Stimulated activated naive CD8-positive, alpha-beta T cell treated with anti-CD3 and anti-CD28 coated beads, Interleukin-15, amount 100 ng/mL, for 72 hours (primary cell): ENCODE results near the gene HDGFL3.
A peak's percentile ranks its signal among the peaks of the same experiment; 100 is the strongest.

Source experiments
- ATAC-seq: fragments of 150-1000 bp; cut with Tn5 transposase; 2 replicates; pipeline ENCODE4 v1.10.0; 2021; ENCODE audit warnings: mild to moderate bottlenecking, moderate library complexity
- DNase-seq, 2 donors: peaks; one replicate each; pipeline ENCODE4 v3.0.0; 2021 to 2022
- H3K27ac Mint-ChIP-seq, 2 donors: one replicate each; pipeline ENCODE4 v1.8.0; 2022; ENCODE audit warnings: mild to moderate bottlenecking in 2 of 2, mixed read lengths in 2 of 2, moderate library complexity in 2 of 2
- H3K27me3 Mint-ChIP-seq: one replicate; pipeline ENCODE4 v1.8.0; 2022; ENCODE audit warnings: mixed read lengths
- H3K4me1 Mint-ChIP-seq: one replicate; pipeline ENCODE4 v1.8.0; 2022; ENCODE audit warnings: mild to moderate bottlenecking, mixed read lengths
- H3K4me3 Mint-ChIP-seq, 2 donors: one replicate each; pipeline ENCODE4 v1.8.0; 2022; ENCODE audit warnings: mild to moderate bottlenecking in 2 of 2, mixed read lengths in 2 of 2, moderate library complexity in 1 of 2
- H3K9me3 Mint-ChIP-seq, 2 donors: one replicate each; pipeline ENCODE4 v1.8.0; 2022; ENCODE audit warnings: mixed read lengths in 2 of 2

Gene HDGFL3

DNA sequence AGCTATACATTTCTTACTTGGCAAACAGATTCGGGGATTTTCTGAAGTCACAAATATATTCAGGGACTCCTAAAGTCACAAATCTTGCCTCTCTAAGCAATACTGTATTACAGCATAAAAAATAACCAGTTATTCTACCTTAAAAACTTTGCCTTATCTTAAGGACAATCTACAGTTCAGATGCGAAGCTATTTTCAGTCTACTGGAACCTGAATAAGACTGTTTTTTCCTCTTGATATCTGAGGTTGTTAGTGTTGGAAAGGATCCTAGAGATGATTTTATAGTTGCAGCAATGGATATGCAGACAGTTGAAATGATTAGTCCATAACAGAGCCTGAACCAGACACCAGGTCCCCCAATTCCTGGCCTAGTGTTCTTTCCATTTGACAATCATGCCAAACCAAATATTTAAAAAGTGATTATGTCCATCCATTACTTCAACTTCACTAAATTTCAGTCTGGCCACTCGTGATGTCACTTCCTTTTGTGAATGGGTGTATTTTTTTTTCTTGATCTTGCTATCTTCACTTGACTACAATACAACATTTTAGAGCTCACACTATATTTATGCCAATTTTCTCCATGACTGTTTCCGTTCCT, 1.8 kb downstream of the HDGFL3 start:
- peak overlapping the region; percentile 90 to 94 for H3K4me3 Mint-ChIP-seq
- peaks cover 51% of the 10 kb centered on the region for H3K27me3 Mint-ChIP-seq
- ATAC-seq (no peak), DNase-seq (no peak)
- peaks cover 16% of the 10 kb centered on the region for H3K4me1 Mint-ChIP-seq
- H3K27ac Mint-ChIP-seq = peak overlapping the region in 1 of 2 donors; percentile 93
- H3K9me3 Mint-ChIP-seq = no peaks in the 10 kb centered on the region

DNA sequence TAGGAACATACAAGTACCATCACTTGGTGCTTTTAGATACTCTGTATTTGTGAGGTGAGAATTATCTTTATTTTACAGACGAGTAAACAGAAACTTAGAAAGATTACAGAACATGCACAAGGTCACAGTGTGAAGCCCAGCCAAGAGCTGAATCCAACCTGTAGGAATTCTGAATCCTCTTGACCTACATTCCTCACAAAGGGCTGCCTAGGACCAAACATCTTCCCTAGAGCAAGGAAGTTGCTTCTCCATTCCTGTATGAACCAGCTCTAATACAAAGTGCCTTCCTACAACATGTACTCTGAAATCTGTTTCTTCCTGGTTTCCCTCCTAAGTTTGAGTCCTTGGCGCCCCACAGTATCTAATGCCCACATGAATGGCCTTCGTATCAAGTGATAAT, 2.9 kb downstream of the HDGFL3 start:
- no peak overlapping the region for H3K27ac Mint-ChIP-seq
- DNase-seq = no peak
- H3K9me3 Mint-ChIP-seq = no peaks in the 10 kb centered on the region
- H3K4me3 Mint-ChIP-seq = peak overlapping the region in 1 of 2 donors; percentile 44
- no peak for ATAC-seq
- H3K27me3 Mint-ChIP-seq = peaks cover 51% of the 10 kb centered on the region
- H3K4me1 Mint-ChIP-seq = peaks cover 27% of the 10 kb centered on the region

DNA sequence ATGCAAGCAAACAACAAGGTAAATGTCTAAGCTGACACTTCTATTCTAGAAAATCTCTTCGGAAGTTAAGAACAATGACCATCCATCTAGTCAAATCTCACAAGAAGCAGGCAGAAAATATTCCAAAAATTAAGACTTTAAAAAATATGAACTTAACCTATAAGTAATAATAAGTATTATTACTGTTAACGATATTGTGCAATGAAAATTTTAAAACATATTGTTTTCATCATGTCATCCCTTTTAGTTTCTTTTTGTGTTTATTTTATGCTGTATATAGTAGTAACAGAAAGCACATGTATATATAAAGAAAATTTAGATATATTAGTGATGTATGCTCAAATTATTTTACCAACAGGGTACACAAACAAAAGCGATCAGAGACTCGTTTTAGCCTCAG, 4.1 kb downstream of the HDGFL3 start:
- H3K27me3 Mint-ChIP-seq = peaks cover 51% of the 10 kb centered on the region
- no peaks in the 10 kb centered on the region for H3K9me3 Mint-ChIP-seq
- no peak for DNase-seq
- H3K4me3 Mint-ChIP-seq = peak overlapping the region in 1 of 2 donors; percentile 30
- no peak for ATAC-seq
- peaks cover 38% of the 10 kb centered on the region for H3K4me1 Mint-ChIP-seq
- no peak overlapping the region for H3K27ac Mint-ChIP-seq

DNA sequence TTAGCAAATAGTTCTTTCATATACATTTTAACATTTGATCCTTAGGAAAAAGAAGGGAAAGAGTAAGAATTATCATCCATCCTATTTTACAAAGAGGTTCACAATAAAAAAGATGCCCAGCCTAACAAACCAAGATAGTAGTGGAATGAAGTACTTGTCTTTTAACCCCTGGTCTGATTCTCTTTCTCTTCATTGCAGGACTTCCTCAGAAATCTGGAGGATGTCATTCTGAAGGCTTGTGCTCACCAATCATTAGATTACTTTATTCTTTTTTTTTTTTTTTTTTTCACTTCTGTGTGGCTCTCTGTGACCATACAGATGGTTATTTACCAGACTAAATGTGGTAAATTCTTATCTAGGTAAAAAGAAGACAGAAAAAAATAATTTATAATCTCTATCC, 7.0 kb downstream of the HDGFL3 start:
- Mint-ChIP-seq H3K9me3 (no peaks in the 10 kb centered on the region), H3K4me3 (peak overlapping the region; percentile 56 to 71), H3K27me3 (peaks cover 48% of the 10 kb centered on the region), H3K27ac (peak overlapping the region; percentile 2 to 90), H3K4me1 (peaks cover 35% of the 10 kb centered on the region)
- ATAC-seq (no peak), DNase-seq (no peak)

DNA sequence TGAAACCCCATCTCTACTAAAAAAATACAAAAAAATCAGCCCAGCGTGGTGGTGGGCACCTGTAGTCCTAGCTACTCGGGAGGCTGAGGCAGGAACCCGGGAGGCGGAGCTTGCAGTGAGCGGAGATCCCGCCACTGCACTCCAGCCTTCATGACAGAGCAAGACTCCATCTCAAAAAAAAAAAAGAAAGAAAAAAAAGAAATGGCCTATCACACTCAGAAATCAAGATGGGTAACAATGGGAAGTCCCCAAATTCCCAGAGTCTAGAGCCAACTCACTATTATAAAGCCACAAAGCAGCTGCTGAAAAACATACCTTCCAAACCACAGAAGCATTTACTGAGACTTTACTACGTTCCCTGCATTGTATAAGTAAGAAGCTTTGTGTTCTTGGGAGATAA, 7.5 kb downstream of the HDGFL3 start:
- Mint-ChIP-seq H3K4me3 (peak overlapping the region; percentile 56 to 71), H3K4me1 (peaks cover 35% of the 10 kb centered on the region), H3K9me3 (no peaks in the 10 kb centered on the region), H3K27ac (peak overlapping the region; percentile 82 to 90), H3K27me3 (peaks cover 50% of the 10 kb centered on the region)
- ATAC-seq = peak; percentile 63
- DNase-seq = peak in 1 of 2 donors; percentile 39

DNA sequence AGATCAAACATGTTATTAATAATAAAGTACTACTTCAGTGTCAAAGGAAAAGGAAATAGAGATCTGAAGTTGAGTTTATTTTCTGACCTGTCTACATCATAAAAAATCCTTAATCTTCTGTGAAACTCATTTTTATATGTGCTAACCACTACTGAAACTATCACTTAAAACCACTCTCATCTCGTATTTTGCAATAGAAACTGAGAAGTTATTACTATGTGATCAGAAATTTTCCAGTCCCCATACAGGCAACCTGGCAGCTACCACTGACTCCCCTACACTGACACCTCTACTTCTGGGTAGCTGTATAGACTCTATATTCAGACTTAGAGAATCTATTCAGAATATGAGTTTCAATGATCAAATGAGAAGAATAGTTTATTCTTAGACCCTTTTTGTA, 8.3 kb downstream of the HDGFL3 start:
- peak; percentile 98 for ATAC-seq
- Mint-ChIP-seq H3K27ac (peak overlapping the region; percentile 82 to 90), H3K4me3 (peak overlapping the region; percentile 23 to 71), H3K4me1 (peaks cover 35% of the 10 kb centered on the region), H3K9me3 (no peaks in the 10 kb centered on the region), H3K27me3 (peaks cover 50% of the 10 kb centered on the region)
- peak; percentile 42 to 63 for DNase-seq

DNA sequence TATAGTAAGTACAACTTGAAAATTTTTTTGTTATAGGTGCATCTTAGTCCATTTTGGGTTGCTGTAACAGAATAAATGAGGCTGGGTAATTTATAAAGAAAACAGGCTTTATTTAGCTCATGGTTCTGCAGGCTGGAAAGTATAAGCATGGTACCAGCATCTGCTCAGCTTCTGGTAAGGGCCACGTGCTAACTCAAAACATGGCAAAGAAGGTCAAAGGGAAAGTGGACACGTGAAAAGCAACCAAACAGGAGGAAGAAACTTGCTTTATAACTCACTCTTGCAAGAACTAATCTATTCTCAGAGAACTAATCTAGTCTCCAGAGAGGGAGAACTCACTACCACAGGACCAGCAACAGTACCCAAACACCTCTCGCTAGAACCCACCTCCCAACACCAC, 9.1 kb downstream of the HDGFL3 start:
- peak overlapping the region; percentile 47 to 56 for H3K4me3 Mint-ChIP-seq
- H3K4me1 Mint-ChIP-seq = peaks cover 35% of the 10 kb centered on the region
- peak overlapping the region in 1 of 2 donors; percentile 37 for H3K27ac Mint-ChIP-seq
- peaks cover 49% of the 10 kb centered on the region for H3K27me3 Mint-ChIP-seq
- ATAC-seq (no peak), DNase-seq (no peak)
- no peaks in the 10 kb centered on the region for H3K9me3 Mint-ChIP-seq

DNA sequence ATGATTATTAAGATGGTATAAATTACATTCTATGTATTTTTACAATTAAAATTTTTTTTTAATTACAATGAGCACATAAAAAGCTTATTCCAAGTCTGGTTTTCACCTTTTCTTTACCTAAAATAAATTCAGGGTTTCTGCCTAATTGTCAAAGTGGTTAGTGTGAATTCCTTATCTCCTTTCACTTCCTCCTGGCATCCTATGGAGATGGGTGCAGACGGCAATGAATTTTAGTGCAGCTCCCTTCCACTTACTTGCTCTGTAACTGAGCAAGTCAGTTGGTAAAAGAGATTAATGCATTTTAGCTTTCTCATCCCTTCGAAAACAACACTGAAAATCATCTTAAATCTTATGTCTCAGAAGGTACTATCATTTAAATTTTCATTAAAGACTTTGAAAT, 13.1 kb downstream of the HDGFL3 start:
- peaks cover 35% of the 10 kb centered on the region for H3K27me3 Mint-ChIP-seq
- no peak for DNase-seq

DNA sequence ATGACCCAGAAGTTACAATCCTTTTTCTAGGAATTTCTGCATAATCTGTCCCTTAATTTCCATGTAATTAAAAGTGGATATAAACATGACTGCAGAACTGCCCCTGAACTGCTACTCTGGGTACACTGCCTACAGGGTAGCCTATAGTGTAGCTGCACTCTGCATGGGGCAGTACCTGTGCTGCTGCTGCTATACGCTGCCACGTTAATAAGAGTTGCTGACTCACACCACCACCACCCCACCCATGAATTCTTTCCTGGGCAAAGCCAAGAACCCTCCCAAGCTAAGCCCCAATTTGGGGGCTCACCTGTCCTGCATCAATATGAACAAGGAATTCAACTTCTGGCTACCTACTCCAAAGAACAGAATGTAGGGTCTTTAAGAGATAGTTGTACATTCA, 13.9 kb downstream of the HDGFL3 start:
- DNase-seq (no peak), ATAC-seq (no peak)
- peaks cover 35% of the 10 kb centered on the region for H3K27me3 Mint-ChIP-seq
- no peak overlapping the region for H3K4me3 Mint-ChIP-seq
- H3K4me1 Mint-ChIP-seq = peaks cover 7% of the 10 kb centered on the region
- H3K9me3 Mint-ChIP-seq = peaks cover 0 to 1% of the 10 kb centered on the region in 2 donors
- no peak overlapping the region for H3K27ac Mint-ChIP-seq

More for the DNA sequence above, 13.1 kb downstream of the HDGFL3 start:
- Mint-ChIP-seq H3K9me3 (no peaks in the 10 kb centered on the region), H3K27ac (no peak overlapping the region), H3K4me1 (peaks cover 15% of the 10 kb centered on the region), H3K4me3 (no peak overlapping the region)
- no peak for ATAC-seq

DNA sequence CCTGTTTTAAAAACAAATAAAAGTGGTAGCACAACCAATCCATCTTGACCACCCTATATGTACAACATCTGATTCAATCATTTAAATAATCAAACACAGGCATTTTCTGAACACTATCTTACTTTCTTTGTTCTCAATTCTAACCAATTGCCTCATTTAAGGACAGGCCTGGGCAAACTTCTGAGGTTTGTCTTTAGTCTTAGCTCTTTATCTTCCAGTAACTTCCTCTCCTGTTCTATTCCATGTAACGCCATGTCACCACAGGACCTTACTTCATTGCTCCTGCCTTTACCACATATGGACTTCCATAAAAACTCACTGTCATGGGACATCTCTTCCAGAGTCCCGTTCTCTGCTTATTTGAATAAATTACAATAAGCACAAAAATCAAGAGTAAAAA, 14.9 kb downstream of the HDGFL3 start:
- Mint-ChIP-seq H3K4me1 (no peaks in the 10 kb centered on the region), H3K27ac (no peak overlapping the region), H3K9me3 (peaks cover 0 to 5% of the 10 kb centered on the region in 2 donors), H3K27me3 (peaks cover 35% of the 10 kb centered on the region), H3K4me3 (no peak overlapping the region)
- no peak for DNase-seq
- ATAC-seq = no peak

DNA sequence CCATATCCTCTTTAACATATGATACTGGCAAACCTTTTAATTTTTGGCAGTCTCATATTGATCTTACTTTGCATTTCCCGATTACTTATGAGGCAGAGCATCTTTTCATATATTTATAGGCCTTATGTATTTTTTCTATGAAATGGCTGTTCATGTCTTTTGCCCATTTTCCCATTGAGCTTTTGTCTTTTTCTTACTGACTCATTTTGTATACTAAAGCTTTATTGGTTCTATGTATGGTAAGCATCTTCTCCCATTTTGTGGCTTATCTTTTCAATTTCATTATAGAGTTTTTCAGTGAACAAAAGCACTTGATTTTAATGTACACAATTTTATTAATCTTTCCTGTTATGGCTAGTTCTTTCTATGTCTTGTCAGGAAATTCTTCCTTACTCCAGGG, 17.2 kb downstream of the HDGFL3 start:
- Mint-ChIP-seq H3K27ac (no peak overlapping the region), H3K4me3 (no peak overlapping the region), H3K9me3 (peaks cover 0 to 5% of the 10 kb centered on the region in 2 donors), H3K27me3 (peaks cover 25% of the 10 kb centered on the region), H3K4me1 (no peaks in the 10 kb centered on the region)
- DNase-seq (no peak), ATAC-seq (no peak)

DNA sequence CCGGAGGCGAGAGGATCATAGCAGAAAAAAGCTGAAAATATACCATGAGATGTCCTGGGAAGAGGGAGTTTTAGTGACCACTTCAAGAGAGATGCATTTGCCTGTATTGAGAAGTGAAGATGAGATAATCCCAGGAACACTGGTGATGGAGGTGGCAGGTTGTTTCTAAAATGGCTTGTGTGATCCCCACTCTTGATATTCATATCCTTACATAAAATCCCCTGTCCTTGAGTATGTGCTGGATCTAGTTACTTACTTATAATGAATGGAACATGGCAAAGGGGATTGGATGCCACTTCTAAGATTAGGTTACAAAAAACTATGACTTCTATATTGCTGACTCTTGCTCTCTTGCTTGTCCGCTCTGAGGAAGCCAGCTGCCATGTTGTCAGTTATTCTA, 22.1 kb downstream of the HDGFL3 start:
- H3K27ac Mint-ChIP-seq = no peak overlapping the region
- ATAC-seq (no peak), DNase-seq (no peak)
- no peak overlapping the region for H3K4me3 Mint-ChIP-seq
- H3K27me3 Mint-ChIP-seq = no peaks in the 10 kb centered on the region
- H3K9me3 Mint-ChIP-seq = peaks cover 0 to 5% of the 10 kb centered on the region in 2 donors
- no peaks in the 10 kb centered on the region for H3K4me1 Mint-ChIP-seq

DNA sequence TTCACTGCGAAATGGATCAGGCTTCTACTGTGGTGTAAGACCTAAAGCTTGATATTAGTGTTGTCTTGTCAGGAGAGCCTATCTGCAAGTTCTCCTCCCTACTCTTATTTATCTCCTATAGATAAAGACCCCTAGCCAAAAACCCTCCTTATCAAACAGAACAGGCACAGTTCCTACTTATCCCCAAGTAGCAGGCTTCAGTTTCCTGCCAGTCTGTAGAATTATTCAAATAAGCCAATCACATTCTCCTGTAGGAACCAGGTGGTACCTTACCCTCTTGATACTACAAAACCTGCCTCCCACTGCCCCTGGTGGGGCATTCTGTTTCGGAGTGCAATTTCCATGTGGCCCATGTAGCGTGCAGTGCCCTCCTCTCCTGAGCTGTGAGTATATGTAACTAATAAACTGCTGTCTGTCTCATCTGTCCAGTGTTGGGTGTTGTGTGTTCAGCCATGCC, 28.7 kb downstream of the HDGFL3 start:
- Mint-ChIP-seq H3K27ac (no peak overlapping the region), H3K9me3 (no peaks in the 10 kb centered on the region), H3K4me1 (no peaks in the 10 kb centered on the region), H3K4me3 (no peak overlapping the region), H3K27me3 (peaks cover 12% of the 10 kb centered on the region)
- no peak for DNase-seq
- ATAC-seq = no peak

DNA sequence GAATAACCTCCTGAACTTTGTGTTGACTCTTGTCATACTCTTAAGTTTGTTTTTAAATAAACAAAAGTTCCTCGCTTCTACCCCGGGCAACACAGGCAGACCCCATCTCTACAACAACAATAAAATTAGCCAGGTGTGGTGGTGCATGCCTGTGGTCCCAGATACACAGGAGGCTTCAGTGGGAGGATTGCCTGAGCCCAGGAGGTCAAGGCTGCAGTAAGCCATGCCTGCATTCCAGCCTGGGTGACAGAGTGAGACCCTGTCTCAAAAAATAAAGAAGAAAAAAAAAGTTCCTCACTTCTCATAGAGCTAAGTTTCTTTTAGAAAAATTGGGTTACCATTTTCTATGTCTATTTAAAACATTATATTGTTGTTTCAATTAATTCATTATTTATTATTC, 29.2 kb downstream of the HDGFL3 start:
- DNase-seq (no peak), ATAC-seq (no peak)
- no peaks in the 10 kb centered on the region for H3K9me3 Mint-ChIP-seq
- H3K27ac Mint-ChIP-seq = no peak overlapping the region
- H3K27me3 Mint-ChIP-seq = peaks cover 12% of the 10 kb centered on the region
- no peak overlapping the region for H3K4me3 Mint-ChIP-seq
- H3K4me1 Mint-ChIP-seq = no peaks in the 10 kb centered on the region

DNA sequence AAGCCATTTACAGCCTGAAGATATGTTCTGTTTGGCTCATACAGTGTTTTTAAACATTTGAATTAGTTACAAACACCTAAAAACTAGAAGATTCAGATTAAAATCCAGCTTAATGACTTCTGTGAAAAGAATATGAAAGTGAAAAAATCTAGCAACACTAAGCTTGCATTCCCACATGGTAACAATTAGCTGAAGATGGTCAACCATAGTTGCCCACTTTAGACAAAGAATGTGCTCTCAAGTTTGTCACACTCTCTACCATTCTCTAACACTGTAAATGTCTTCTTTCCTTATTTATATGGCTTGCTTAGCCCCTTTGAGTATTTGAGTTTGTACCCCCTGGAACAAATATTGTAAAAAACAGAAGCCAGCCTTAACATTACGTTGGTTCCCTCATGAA, 32.7 kb downstream of the HDGFL3 start:
- peaks cover 12% of the 10 kb centered on the region for H3K27me3 Mint-ChIP-seq
- peaks cover 5% of the 10 kb centered on the region for H3K4me1 Mint-ChIP-seq
- DNase-seq (no peak), ATAC-seq (no peak)
- no peak overlapping the region for H3K4me3 Mint-ChIP-seq
- H3K27ac Mint-ChIP-seq = no peak overlapping the region
- H3K9me3 Mint-ChIP-seq = peaks cover 5 to 6% of the 10 kb centered on the region in 2 donors

DNA sequence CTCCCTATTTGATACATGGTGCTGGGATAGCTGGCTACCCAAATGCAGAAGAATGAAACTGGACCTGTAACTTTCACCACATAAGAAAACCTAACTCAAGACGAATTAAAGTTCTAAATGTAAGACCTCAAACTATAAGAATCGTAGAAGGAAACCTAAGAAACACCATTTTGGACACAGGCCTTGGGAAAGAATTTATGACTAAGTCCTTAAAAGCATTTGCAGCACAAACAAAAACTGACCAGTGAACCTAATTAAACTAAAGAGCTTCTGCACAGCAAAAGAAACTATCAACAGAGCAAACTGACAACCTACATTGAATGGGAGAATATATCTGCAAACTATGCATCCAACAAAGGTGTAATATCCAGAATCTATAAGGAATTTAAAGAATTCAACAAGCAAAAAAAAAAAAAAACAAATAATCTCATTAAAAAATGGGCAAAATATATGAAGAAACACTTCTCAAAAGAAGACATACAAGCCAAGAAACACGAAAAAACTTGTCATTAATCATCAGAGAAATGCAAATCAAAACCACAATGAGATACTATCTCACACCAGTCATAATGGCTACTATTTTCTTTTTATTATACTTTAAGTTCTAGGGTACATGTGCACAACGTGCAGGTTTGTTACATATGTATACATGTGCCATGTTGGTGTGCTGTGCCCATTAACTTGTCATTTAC, 37.0 kb downstream of the HDGFL3 start:
- Mint-ChIP-seq H3K27ac (no peak overlapping the region), H3K27me3 (peaks cover 27% of the 10 kb centered on the region), H3K4me3 (no peak overlapping the region), H3K9me3 (peaks cover 21 to 28% of the 10 kb centered on the region in 2 donors), H3K4me1 (peaks cover 6% of the 10 kb centered on the region)
- DNase-seq (no peak), ATAC-seq (no peak)
